SIG-M5 (cell line): Measurements from ENCODE around the gene CD300A.

ENCODE experiments used
- DNase-seq: peaks from one replicate; lab custom pipeline; 2025; lab: John Stamatoyannopoulos, UW

The CD300A gene

DNA sequence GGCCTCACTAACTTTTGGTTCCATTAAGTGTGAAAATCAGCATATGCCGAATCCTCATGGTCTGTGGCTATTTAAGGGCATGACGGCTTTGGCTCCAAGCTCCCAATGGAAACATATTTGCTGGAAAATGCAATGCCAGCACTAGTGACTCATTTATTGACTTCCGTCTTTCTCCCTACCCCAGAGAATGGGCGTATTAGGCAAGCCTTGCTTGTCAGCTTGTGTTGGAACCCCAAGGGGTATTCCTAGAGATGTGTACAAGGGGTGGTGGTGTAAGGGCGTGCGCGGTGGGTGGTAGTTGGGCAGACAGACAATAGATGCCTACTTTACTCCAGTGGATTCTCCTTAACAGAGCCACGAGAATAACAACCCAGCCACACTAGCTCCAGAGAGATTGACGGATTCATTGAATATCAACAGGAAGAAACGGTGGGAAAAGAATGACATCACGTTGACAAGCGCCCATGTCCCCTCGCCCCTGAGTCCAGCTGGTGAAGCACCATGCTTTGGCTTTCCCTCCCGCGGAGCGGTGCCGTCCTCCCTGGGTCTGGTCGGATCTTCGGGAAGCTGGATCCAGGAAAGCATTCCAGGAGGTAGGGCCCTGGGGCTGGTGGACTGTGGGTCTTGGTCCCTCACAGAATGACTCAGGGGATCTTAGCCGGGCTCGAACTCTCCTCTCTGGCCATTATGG is 54.5 kb downstream of the CD300A start:
- peak; percentile 53 for DNase-seq

DNA sequence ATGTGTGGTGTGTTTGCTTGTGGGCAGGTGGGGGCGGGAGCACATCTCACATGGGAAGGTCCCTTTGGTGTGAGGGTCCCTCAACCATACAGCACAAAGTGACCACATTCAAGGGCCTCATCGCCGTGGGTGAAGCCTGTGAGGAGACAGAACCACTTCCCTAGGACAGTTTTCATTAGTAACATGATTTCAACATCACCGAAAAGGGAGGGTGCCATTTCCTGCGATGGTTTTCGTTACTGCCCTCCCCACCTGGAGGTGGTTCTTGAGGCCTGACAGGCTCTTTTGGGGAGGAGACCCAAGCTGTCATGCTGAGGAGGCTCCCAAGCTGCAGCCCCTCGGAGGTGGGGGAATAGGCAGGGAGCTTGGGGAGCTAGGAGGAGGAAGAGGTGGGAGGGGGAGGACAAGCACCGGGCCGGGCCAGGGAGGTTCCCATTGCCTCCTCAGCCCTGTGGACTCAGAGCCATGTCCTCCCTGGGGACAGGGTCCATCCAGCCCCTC is 55.3 kb downstream of the CD300A start:
- peak; percentile 42 for DNase-seq

DNA sequence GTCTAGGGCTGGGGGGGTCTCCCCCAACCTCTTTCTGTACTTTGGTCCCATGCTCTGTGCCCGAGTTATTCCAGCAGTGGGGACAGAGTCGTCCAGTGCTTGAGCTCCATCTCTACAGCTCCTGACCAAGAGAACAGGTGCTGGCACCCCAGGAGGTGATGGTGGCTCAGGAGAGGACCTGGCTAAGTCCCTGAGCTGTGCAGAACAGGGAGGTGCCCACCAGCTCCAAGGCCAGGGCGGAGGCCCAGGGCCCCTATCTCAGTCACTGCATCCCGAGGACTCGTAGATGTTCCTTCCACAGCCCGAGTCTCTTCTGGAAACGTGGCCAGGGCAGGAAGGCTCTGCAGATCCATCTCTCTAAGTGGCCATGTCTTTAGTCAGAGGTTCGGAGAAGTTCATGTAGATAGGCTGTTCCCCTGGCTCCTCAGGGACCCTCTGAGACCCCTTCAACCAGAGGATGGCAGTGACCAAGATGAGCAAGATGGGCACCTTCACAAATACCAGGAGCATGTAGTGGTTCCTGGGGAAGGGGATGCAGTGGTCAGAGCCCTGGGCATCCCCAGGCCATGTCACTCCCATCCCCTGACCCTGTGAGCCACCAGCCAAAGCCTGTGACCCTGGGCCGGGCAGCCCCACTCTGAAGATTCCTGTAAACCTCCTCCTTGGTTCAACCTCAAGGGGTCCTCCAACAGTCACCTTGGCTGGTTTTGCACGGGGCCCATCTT is 56.1 kb downstream of the CD300A start:
- no peak for DNase-seq

DNA sequence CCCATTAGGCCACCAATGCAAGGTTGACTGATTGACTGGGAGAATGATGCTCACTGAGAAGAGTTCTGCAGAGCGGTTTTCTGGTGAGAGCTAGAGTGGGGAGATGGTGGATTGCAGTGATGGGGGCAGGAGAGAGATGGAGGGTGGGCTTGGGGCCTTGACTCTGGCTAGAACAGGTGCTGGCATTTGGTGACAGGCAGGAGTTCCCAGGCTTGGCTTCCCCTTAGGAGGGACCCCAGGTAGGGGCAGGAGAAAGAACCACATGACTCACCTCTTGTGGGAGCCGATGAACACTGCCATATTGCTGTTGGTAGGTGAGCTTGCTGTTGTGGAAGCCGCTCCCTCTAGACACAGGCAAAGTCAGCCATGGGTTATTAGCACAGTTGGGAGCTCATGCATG is 56.9 kb downstream of the CD300A start:
- DNase-seq = no peak

DNA sequence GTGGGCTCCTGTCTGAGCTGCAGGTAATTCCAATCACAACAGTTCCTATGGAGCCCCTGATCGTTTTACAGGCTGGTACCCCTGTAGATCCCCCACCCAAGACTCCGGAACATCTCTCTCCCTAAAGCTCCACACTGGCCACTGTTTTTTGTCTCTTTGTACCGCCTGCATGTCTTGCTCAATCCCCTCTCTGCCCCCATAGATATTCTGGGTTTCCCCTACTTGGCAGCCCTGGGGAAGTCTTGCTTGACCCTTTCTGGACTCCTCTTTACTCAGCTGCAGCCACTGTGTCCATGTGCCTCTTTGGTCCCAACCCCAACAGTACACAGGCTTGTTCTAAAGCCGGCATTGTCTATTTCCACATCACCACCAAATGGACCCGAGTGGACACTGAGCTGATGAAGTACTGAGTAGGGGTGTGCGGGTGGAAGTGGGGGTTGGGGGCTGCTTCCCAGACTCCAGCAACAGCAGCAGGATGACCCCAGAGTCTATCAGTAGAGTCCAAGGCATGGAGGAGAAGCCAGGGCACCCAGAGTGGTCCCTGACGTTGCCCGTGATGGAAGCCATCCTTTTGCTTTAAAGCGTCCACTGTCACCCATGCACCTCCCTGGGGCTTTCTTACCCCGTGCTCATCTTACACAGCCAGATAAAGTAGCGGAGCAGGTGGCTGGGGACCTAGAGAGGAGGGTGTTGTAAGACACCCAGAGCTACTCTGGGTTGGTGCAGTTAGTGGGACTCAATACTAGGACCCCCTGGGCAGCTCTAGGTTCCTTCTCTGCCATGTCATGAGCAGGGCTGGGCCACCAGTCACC is 58.4 kb downstream of the CD300A start:
- no peak for DNase-seq

DNA sequence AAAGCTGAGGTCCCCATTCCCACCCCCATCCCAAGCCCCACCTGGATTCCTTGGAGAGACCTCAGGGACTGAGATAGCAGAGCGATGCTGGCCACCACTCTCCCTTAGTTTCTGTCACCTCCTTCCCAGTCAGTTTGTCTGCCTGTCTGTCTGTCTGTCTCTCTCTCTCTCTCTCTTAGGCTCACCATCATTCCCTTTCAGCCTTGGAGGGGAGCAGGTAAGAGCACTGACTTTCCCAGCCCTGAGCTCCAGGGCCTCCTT is 59.0 kb downstream of the CD300A start:
- no peak for DNase-seq

DNA sequence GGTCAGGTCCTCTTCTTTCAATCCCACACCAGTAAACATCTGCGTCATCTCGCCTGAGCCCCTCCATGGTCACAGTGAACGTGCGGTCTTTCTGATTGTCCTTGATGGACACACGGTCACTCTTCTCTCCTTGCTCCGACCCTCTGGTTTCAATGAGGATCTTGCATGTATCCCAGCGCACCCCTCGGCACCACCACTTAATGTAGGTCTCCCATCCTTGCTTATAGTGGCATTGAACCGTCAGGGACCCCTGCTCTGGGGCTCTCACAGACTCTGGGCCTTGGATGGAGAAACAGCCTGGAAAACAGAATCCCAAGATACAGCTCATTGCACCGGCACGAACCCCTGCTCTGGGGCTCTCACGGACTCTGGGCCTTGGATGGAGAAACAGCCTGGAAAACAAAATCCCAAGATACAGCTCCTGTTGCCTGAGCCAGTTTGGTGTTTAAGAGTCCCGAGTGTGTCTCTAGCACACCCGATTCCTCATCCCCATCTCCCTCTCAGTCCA is 59.4 kb downstream of the CD300A start:
- no peak for DNase-seq

DNA sequence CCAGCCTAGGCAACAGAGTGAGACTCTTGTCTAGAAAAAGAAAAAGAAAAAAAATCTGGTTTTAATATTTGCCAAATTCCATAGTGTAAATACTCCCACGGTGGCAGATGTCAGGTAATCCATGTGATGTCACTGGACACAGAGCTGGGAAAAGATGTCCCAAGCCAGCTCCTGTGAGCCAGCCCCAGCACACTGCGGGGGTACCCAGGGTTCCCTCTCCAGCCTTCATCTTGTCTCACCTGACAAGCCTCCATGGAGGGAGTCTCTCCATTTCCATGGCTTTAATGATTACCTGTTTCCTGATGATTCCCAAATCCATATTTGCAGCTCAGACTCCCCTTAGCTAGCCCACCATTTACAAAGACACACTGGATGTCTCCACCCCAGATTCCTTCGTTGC is 60.2 kb downstream of the CD300A start:
- DNase-seq = no peak

DNA sequence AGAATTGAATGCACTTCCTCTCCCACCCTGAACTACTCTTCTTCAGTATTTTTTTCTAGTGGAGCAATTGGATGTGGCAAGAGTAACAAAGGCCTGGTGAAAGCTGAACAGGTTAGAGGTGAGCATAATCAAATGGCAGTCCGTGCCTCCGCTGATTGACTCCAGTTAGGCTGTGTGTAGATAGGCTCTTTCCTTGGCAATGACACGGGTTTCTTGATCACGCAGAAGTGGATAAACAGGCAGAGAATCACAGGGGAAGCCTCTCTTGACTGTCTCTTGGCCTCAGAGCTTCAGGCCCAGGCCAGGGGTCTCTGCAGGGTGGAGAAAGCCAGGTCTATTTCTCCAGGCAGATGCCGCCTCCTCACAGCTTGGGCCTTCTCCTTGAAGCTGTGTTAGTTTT is 60.6 kb downstream of the CD300A start:
- DNase-seq = no peak

DNA sequence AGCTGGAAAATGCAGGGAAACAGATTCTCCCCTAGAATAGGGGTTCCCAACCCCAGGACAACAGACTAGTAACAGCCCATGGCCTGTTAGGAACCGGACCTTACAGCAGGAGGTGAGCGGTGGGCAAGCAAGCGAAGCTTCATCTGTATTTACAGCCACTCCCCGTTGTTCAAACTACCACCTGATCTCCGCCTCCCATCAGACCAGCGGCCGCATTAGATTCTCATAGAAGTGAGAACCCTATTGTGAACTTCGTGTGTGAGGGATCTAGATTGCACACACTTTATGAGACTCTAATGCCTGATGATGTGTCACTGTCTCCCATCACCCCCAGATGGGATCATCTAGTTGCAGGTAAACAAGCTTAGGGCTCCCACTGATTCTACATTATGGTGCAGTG is 61.3 kb downstream of the CD300A start:
- DNase-seq = no peak

DNA sequence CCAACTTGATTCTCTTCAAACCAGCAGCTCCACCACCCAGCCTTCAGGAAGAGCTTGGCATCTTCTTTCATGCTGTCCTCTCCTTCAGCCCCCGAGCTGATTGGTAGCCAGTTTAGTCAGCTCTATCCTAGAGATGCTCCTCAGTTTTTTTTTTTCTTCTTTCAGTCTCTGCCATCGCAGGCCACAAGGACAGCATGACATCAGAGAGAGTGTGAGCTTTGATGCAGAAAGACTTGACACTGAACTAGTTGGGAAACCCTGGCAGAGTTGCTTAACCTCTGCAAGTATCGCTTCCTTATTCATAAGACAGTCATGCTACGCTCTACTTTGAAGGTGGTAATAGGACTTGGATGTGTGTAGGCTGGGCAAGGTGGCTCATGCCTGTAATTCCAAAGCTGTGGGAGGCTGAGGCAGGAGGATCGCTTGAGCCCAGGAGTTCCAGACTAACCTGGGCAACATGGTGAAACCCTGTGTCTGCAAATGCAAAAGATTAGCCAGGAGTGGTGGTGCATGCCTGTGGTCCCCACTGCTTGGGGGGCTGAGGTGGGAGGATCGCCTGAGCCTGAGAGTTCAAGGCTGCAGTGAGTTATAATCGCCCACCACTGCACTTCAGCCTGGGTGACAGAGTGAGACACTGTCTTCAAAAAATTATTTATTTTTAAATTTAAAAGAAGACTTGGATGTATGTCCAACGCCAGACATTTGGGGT is 62.2 kb downstream of the CD300A start:
- DNase-seq = peak; percentile 99

DNA sequence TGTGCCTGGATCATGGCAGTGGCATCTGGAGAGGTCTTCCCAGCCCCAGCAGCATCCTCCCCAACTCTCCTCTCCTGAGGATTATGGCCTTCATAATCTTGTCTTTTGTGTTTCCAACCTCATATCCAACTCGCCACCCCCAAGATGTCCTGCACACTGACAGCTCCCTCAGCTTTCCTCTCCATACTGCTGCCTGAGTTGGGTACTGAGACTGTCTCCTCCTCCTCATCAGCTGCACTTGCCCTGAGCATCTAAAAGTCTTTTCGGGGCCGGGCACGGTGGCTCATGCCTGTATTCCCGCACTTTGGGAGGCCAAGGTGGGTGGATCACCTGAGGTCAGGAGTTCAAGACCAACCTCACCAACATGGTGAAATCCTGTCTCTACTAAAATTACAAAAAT is 62.8 kb downstream of the CD300A start:
- no peak for DNase-seq

DNA sequence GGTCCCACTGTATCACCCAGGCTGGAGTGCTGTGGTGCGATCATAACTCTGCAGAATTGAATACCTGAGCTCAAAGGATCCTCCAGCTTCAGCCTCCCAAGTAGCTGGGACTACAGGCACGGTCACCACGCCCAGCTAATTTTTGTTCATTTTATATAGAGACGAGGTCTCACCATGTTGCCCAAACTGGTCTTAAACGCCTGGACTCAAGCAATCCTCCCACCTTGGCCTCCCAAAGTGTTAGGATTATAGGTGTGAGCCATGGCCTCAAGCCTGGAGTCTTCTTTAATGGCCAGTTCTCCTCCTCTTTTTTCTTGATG is 64.4 kb downstream of the CD300A start:
- no peak for DNase-seq

DNA sequence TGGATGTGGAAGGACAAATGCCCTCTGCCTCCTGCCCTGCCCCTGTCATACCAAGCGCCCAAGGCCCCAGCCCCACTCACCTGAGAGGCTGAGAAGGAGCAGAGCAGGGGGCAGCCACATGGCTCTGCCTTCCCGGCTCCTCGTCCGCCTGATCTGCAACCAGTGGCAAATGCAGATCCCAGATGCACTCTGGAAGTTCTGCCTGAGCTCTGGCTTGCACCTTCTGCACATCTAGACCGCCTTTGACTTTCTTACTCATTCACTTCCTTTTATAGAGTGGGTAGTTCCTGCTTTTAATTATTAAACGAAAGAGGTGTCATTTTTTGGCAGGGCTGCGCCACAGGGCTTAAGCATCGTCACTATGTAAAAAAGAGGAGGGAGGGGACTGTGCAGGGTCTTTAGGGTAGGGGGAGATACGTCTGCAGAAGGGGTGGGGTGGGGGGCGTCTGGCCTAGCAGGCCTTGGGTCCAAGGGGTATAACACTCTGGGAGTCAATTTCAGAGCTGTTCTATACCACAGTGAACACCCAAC is 64.9 kb downstream of the CD300A start, which contains the start of gene CD300LB:
Gene CD300LB, minus strand, starts transcription at position 245 of the 531 bp plus-strand sequence. Its CDS starts 125 bp downstream, at position 120.
- DNase-seq = no peak

DNA sequence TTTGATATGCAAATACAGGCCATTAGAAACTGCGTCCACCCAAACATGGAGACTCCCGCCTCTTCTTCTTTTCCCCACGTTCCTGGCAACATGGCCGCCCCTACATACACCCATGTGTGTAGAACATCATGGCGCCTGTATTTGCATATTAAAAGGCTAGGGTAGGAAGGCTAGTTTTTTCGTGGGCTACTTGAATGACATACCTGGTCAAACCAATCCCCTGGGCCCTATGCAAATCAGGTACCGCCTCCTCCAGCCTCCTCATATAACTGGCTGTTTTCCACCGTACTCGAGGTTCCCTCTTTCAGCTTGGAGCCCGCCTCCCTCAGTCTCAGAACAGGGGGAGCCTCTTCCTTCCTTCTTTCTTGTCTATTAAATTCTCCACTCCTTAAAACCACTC is 65.7 kb downstream of the CD300A start:
- peak; percentile 98 for DNase-seq
